ENCODE results near the gene TMEM269.

Gene TMEM269

DNA sequence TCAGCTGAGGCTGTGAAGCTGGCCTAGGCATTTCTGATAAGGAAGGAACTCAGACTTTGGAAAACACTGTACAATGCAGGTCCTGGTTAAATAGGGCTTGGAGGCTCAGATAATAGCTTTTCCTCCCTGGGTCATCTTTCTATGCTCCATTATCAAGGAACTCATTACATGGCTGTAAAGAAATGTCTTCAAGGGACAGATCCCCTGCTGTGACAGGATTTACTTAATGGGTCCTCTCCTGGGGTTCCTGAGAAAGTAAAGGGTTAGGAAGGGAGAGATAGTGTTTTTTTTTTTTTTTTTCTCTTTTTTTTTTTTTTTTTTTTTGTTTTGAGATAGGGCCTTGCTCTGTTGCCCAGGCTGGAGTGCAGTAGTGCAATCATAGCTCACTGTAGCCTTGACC, 46.5 kb downstream of the TMEM269 start:
- TF ChIP-seq CTCF (IDR thresholded peaks at IDR 0.05): no peak
- Mint-ChIP-seq H3K27ac (no peak overlapping the region), H3K4me3 (no peak overlapping the region), H3K27me3 (ENCODE audit: low read depth, poor library complexity) (no peaks in the 10 kb centered on the region), H3K36me3 (ENCODE audit: low read depth) (no peaks in the 10 kb centered on the region), H3K9me3 (no peaks in the 10 kb centered on the region), H3K4me1 (peaks cover 4% of the 10 kb centered on the region)
- no peak for DNase-seq

GRCh38 chr1:42832641-42833240, 48.0 kb downstream of the TMEM269 start:
- TF ChIP-seq CTCF (IDR thresholded peaks at IDR 0.05): no peak
- Mint-ChIP-seq H3K4me3 (no peak overlapping the region), H3K27me3 (ENCODE audit: low read depth, poor library complexity) (peaks cover 3% of the 10 kb centered on the region), H3K27ac (no peak overlapping the region), H3K4me1 (peaks cover 12% of the 10 kb centered on the region), H3K36me3 (ENCODE audit: low read depth) (no peaks in the 10 kb centered on the region), H3K9me3 (no peaks in the 10 kb centered on the region)
- DNase-seq: no peak

DNA sequence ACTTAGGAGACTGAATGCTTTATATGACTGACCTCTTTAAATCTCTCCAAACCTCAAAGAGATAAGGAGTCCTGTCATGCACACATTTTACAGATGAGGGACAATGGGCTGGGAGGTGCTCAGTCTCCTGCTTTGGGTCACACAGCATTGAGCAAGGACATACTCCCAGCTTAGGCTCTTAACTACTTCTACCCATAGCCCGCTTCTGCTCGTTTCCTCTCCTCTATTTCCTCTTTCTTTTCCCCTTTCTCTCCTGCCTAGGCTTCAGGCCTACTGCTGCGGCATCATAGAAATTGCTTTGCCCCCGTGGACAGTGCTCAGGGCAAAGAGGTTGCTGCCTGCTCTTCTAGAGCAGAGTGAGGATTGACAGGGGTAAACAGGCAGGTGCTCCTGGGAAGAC, 49.2 kb downstream of the TMEM269 start:
- TF ChIP-seq CTCF (IDR thresholded peaks at IDR 0.05): no peak
- no peaks in the 10 kb centered on the region for H3K9me3 Mint-ChIP-seq
- no peak overlapping the region for H3K4me3 Mint-ChIP-seq
- peaks cover 3% of the 10 kb centered on the region for H3K27me3 Mint-ChIP-seq (ENCODE audit: low read depth, poor library complexity)
- H3K4me1 Mint-ChIP-seq: peaks cover 25% of the 10 kb centered on the region
- H3K27ac Mint-ChIP-seq: no peak overlapping the region
- no peak for DNase-seq
- H3K36me3 Mint-ChIP-seq (ENCODE audit: low read depth): no peaks in the 10 kb centered on the region

DNA sequence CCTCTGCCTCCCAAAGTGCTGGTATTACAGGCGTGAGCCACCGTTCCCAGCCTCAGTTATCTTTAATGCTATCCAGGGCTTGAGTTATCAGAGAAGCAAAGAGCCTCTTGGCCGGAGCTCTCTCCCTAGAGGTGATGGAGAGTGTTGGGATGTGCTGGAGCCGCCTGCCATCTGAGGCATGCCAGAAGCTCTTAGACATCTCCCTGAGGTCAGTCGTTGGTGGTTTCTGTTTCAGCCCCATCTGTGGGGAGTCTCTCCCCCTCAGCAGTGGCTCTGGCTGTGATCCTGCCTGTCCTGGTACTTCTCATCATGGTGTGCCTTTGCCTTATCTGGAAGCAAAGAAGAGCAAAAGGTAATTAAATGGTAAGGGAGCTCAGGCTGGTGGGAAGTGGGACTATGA, 50.0 kb downstream of the TMEM269 start:
- no peak for DNase-seq
- no peak for TF ChIP-seq CTCF (IDR thresholded peaks at IDR 0.05)
- Mint-ChIP-seq H3K9me3 (no peaks in the 10 kb centered on the region), H3K27ac (peak overlapping the region; percentile 57), H3K27me3 (ENCODE audit: low read depth, poor library complexity) (peaks cover 3% of the 10 kb centered on the region), H3K36me3 (ENCODE audit: low read depth) (no peaks in the 10 kb centered on the region), H3K4me1 (peaks cover 25% of the 10 kb centered on the region), H3K4me3 (no peak overlapping the region)

- no peak for DNase-seq
- Mint-ChIP-seq H3K36me3 (ENCODE audit: low read depth) (no peaks in the 10 kb centered on the region), H3K27ac (no peak overlapping the region), H3K4me1 (peaks cover 25% of the 10 kb centered on the region), H3K9me3 (no peaks in the 10 kb centered on the region), H3K4me3 (no peak overlapping the region), H3K27me3 (ENCODE audit: low read depth, poor library complexity) (peaks cover 3% of the 10 kb centered on the region)
- no peak for TF ChIP-seq CTCF (IDR thresholded peaks at IDR 0.05)
Measured at GRCh38 chr1:42835422-42835821, 50.6 kb downstream of the TMEM269 start.

DNA sequence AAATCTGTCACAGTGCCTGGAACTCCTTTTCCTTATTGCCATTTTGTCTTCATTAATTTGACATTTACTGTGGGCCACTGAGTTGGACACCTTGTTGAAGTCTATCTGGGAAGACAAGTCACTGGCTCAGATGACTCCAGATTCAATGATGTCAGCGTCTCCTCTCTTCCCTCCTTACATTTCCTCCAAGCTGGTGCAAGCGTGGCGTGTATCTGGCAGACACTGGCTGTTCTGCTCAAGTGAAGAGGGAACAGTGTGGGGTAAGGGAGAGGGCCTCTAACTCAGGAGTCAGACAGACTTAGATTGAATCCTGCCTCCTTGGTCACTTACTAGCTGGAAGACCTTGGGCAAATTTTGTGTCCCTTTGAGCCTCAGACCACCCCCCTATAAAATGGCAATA, 52.9 kb downstream of the TMEM269 start:
- no peak for DNase-seq
- H3K9me3 Mint-ChIP-seq: no peaks in the 10 kb centered on the region
- H3K36me3 Mint-ChIP-seq (ENCODE audit: low read depth): peaks cover 17% of the 10 kb centered on the region
- TF ChIP-seq CTCF (IDR thresholded peaks at IDR 0.05): no peak
- no peak overlapping the region for H3K4me3 Mint-ChIP-seq
- peaks cover 3% of the 10 kb centered on the region for H3K27me3 Mint-ChIP-seq (ENCODE audit: low read depth, poor library complexity)
- H3K4me1 Mint-ChIP-seq: peaks cover 25% of the 10 kb centered on the region
- peak overlapping the region; percentile 30 for H3K27ac Mint-ChIP-seq

All from nephron progenitor cell (in vitro differentiated cells).